Neuronal stem cell (in vitro differentiated cells): Measurements from ENCODE around the gene HMX3.
A peak's percentile ranks its signal among the peaks of the same experiment; 100 is the strongest.

ENCODE experiments used
- DNase-seq: peaks from one replicate; pipeline ENCODE4 v3.0.0-alpha.2; 2013; ENCODE audit warnings: low spot score
- H2AFZ ChIP-seq: one replicate; pipeline ENCODE4 v1.6.1; 2013; ENCODE audit warnings: mild to moderate bottlenecking, low read length, inconsistent platforms
- H2AK5ac ChIP-seq: 2 replicates; pipeline ENCODE4 v1.6.1; 2013; ENCODE audit warnings: low read depth, mild to moderate bottlenecking, inconsistent platforms, low read length, moderate library complexity, mixed read lengths
- H2BK120ac ChIP-seq: 2 replicates; pipeline ENCODE4 v1.6.1; 2013; ENCODE audit warnings: low read depth, mild to moderate bottlenecking, inconsistent platforms, low read length, moderate library complexity, mixed read lengths
- H2BK12ac ChIP-seq: one replicate; pipeline ENCODE4 v1.6.1; 2013; ENCODE audit warnings: low read length, inconsistent platforms
- H2BK15ac ChIP-seq: 2 replicates; pipeline ENCODE4 v1.6.1; 2013; ENCODE audit warnings: mild to moderate bottlenecking, low read length, inconsistent platforms, mixed read lengths
- H2BK5ac ChIP-seq: one replicate; pipeline ENCODE4 v1.6.1; 2013; ENCODE audit warnings: inconsistent platforms, mild to moderate bottlenecking, low read length, moderate library complexity
- H3K14ac ChIP-seq: one replicate; pipeline ENCODE4 v1.6.1; 2013; ENCODE audit warnings: low read length, inconsistent platforms
- H3K18ac ChIP-seq: 2 replicates; pipeline ENCODE4 v1.6.1; 2013; ENCODE audit warnings: low read length, inconsistent platforms
- H3K23ac ChIP-seq: 2 replicates; pipeline ENCODE4 v1.6.1; 2013; ENCODE audit warnings: low read depth, mild to moderate bottlenecking, mixed read lengths, low read length, inconsistent platforms; ENCODE audit not compliant: poor library complexity
- H3K27ac ChIP-seq: replicated peaks from 3 replicates; pipeline ENCODE4 v1.5.1; 2013; ENCODE audit warnings: low read length, inconsistent platforms
- H3K27me3 ChIP-seq, 3 experiments: 2 replicates each; pipeline ENCODE4 v1.6.1; 2013; ENCODE audit warnings: low read length in 3 of 3, mild to moderate bottlenecking in 2 of 3, inconsistent platforms in 1 of 3, low read depth in 1 of 3, mixed read lengths in 1 of 3, moderate library complexity in 1 of 3; ENCODE audit not compliant: control insufficient read depth in 3 of 3, insufficient read depth in 3 of 3
- H3K36me3 ChIP-seq, 2 donors: replicated peaks in 1 of 2; 2 replicates each; pipeline ENCODE4 v1.6.1; 2013; ENCODE audit warnings: low read length in 2 of 2; ENCODE audit not compliant: control insufficient read depth in 2 of 2, insufficient read depth in 2 of 2
- H3K4ac ChIP-seq: 2 replicates; pipeline ENCODE4 v1.6.1; 2013; ENCODE audit warnings: inconsistent platforms, mild to moderate bottlenecking, low read length, moderate library complexity
- H3K4me1 ChIP-seq, 2 donors: 1 replicate in 1 of 2; 2 replicates in 1 of 2; pipeline ENCODE4 v1.6.1; 2013; ENCODE audit warnings: low read length in 2 of 2, low read depth in 1 of 2; ENCODE audit not compliant: control insufficient read depth in 2 of 2, insufficient read depth in 1 of 2
- H3K4me2 ChIP-seq: one replicate; pipeline ENCODE4 v1.6.1; 2013; ENCODE audit warnings: mild to moderate bottlenecking, low read length, inconsistent platforms; ENCODE audit not compliant: insufficient read depth, poor library complexity, severe bottlenecking
- H3K4me3 ChIP-seq, 2 donors: 2 replicates each; pipeline ENCODE4 v1.5.1; 2013; ENCODE audit warnings: low read length in 2 of 2, mild to moderate bottlenecking in 2 of 2, inconsistent platforms in 1 of 2, moderate library complexity in 1 of 2
- H3K79me1 ChIP-seq: one replicate; pipeline ENCODE4 v1.6.1; 2013; ENCODE audit warnings: low read depth, mild to moderate bottlenecking, inconsistent platforms, low read length, moderate library complexity
- H3K9ac ChIP-seq: one replicate; pipeline ENCODE4 v1.6.1; 2013; ENCODE audit warnings: mild to moderate bottlenecking, low read depth, low read length, inconsistent platforms; ENCODE audit not compliant: poor library complexity
- H3K9me3 ChIP-seq, 2 donors: replicated peaks in 1 of 2; 2 replicates each; pipeline versions ENCODE3 to v1.6.1; 2013; ENCODE audit warnings: low read length in 2 of 2, mild to moderate bottlenecking in 2 of 2, inconsistent platforms in 1 of 2, low read depth in 1 of 2, mixed read lengths in 1 of 2, moderate library complexity in 1 of 2; ENCODE audit not compliant: control insufficient read depth in 2 of 2, insufficient read depth in 1 of 2
- H4K8ac ChIP-seq: one replicate; pipeline ENCODE4 v1.6.1; 2013; ENCODE audit warnings: low read depth, mild to moderate bottlenecking, inconsistent platforms, low read length, moderate library complexity
- H4K91ac ChIP-seq: one replicate; pipeline ENCODE4 v1.6.1; 2013; ENCODE audit warnings: low read length, low read depth, mild to moderate bottlenecking, inconsistent platforms; ENCODE audit not compliant: poor library complexity
- WGBS, 2 donors: extraction: QIAGEN DNeasy Blood & Tissue Kit; methylation state at CpG; one replicate each; pipeline ENCODE4 v1.1.7; 2013; ENCODE audit warnings: missing lambda C conversion rate in 2 of 2, mixed read lengths in 1 of 2; ENCODE audit not compliant: insufficient read length in 2 of 2, insufficient replicate concordance in 1 of 2; ENCODE audit errors: extremely low coverage in 2 of 2; 5-methylcytosine and 5-hydroxymethylcytosine counted together

HMX3 gene

DNA sequence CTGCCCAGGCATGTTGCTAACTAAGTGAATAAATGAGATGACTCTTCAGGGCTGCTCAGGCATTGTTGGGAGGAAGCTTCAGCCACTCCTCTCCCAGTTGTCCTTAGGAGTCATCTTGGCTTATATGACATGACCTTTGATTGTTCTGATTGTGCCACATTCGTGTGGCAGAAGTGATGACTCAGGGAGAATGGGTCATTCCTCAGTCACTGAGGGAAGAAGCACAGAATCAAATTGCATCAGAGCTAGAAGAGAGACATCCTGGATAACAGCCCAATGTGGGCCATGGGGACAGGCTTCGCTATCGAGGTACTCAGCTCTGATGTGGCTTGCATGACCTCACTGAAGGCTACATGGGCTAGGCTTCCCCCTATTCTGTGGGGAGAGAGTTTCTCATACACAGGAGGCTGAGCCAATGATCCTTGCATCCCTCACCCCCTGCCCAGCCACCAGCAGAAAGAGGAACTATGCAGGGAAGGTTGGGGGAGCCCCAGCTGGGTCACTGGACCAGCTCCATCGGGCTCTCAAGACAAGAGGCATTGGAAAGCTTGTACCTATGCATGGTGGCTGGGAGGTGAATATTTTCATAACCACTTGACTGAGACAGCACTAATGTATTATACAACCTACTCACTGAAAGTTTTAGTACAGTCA is 6.0 kb upstream of the HMX3 start:
- H4K8ac ChIP-seq: no peak overlapping the region
- DNase-seq: no peak
- H2BK120ac ChIP-seq: no peak overlapping the region
- no peak overlapping the region for H3K4me3 ChIP-seq
- H2BK12ac ChIP-seq: no peak overlapping the region
- H3K18ac ChIP-seq: no peak overlapping the region
- peaks cover 3 to 7% of the 10 kb centered on the region in 2 donors for H3K4me1 ChIP-seq
- no peak overlapping the region for H3K14ac ChIP-seq
- no peak overlapping the region for H3K9ac ChIP-seq
- no CpG with 5 or more reads among the region's 4 CpGs for WGBS, 2 donors
- no peak overlapping the region for H3K4ac ChIP-seq
- H3K79me1 ChIP-seq: no peaks in the 10 kb centered on the region
- H4K91ac ChIP-seq: no peak overlapping the region
- H3K27me3 ChIP-seq: peaks cover 15 to 84% (median 37%) of the 10 kb centered on the region in 3 experiments
- H2BK15ac ChIP-seq: no peak overlapping the region
- H3K27ac ChIP-seq: no peak overlapping the region
- H2BK5ac ChIP-seq: no peak overlapping the region
- H3K23ac ChIP-seq: no peak overlapping the region
- peaks cover 0 to 3% of the 10 kb centered on the region in 2 donors for H3K9me3 ChIP-seq
- no peaks in the 10 kb centered on the region for H3K36me3 ChIP-seq
- H2AK5ac ChIP-seq: no peak overlapping the region
- H2AFZ ChIP-seq: no peak overlapping the region
- H3K4me2 ChIP-seq: no peak overlapping the region

GRCh38 chr10:123132576-123133477 is 2.9 kb upstream of the HMX3 start:
- no peak overlapping the region for H2BK15ac ChIP-seq
- no peak overlapping the region for H3K4ac ChIP-seq
- H2BK120ac ChIP-seq: no peak overlapping the region
- no peak overlapping the region for H2BK5ac ChIP-seq
- no peak overlapping the region for H3K23ac ChIP-seq
- H3K4me2 ChIP-seq: peak overlapping the region; percentile 52
- no peak overlapping the region for H4K8ac ChIP-seq
- H3K4me1 ChIP-seq: peaks cover 5 to 10% of the 10 kb centered on the region in 2 donors
- no peak overlapping the region for H2BK12ac ChIP-seq
- H3K27me3 ChIP-seq: peaks cover 40 to 90% (median 68%) of the 10 kb centered on the region in 3 experiments
- no peak overlapping the region for H4K91ac ChIP-seq
- H2AFZ ChIP-seq: peak overlapping the region; percentile 87
- H2AK5ac ChIP-seq: no peak overlapping the region
- peak overlapping the region; percentile 50 for H3K9ac ChIP-seq
- no peaks in the 10 kb centered on the region for H3K36me3 ChIP-seq
- peak overlapping the region; percentile 9 to 20 for H3K4me3 ChIP-seq
- no CpG with 5 or more reads among the region's 48 CpGs for WGBS, 2 donors
- H3K18ac ChIP-seq: peak overlapping the region; percentile 67
- H3K14ac ChIP-seq: no peak overlapping the region
- DNase-seq: peak; percentile 93
- H3K79me1 ChIP-seq: no peaks in the 10 kb centered on the region
- H3K27ac ChIP-seq: no peak overlapping the region
- peaks cover 0 to 3% of the 10 kb centered on the region in 2 donors for H3K9me3 ChIP-seq

DNA sequence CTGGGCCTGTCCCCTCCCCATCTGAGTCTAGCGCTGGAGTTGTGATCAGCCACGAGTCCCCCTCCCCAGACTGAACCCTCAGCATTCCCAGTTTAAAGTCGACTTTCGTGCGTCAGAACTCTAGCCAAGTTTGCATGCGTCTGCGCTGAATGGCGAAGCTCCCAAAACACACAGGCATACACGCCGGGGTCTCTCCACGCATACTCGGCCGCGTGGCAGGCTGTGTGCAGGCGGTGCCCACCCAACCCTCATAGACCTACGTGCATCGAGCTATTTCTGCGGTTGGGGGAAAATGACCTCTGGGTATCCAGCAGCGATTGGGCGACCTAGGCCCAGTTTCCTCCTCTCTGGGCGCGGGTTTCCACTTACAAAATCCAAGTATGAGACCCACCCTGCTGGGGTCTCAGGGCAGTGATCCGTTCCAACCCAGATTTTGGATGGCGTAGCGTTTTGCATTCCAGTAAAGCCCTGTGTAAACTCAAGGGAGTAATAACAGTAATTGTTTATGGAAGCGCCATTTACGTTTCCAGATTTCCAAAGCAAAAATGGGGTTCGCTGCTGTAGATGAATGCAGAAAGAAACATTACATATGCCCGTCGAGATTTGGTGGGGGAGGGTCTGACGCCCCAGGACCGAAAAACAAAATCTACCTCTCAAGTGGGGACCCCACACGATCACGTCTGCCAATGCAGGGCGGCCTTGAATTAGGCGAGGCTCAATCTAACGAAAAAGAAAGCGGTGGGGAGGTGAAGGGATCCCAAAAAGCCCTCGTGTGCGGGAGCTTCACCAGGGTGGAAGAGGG is 2.0 kb upstream of the HMX3 start:
- Histone ChIP-seq H3K27ac (no peak overlapping the region), H2AFZ (peak overlapping the region; percentile 87), H2BK120ac (no peak overlapping the region), H2BK15ac (no peak overlapping the region), H3K4me1 (peaks cover 5 to 10% of the 10 kb centered on the region in 2 donors), H3K9me3 (no peaks in the 10 kb centered on the region), H3K9ac (no peak overlapping the region), H3K23ac (no peak overlapping the region), H3K4me3 (no peak overlapping the region), H3K79me1 (no peaks in the 10 kb centered on the region), H3K27me3 (peaks cover 44 to 95% (median 76%) of the 10 kb centered on the region in 3 experiments), H4K91ac (no peak overlapping the region), H2AK5ac (no peak overlapping the region), H3K4ac (no peak overlapping the region), H2BK12ac (no peak overlapping the region), H4K8ac (no peak overlapping the region), H3K4me2 (peak overlapping the region; percentile 27), H3K14ac (peak overlapping the region; percentile 31), H3K36me3 (no peaks in the 10 kb centered on the region), H2BK5ac (no peak overlapping the region), H3K18ac (peak overlapping the region; percentile 67)
- no peak for DNase-seq
- WGBS, 2 donors: no CpG with 5 or more reads among the region's 40 CpGs
